Thyroid gland (tissue), 4 donors: ENCODE data around the gene LRRK2. TPM values are rescaled to one million over a fixed set of nuclear protein-coding genes. Genes with fewer than 3 reads are reported as not detected.

ENCODE experiments used
- DNase-seq, 2 donors: peaks; one replicate each; pipeline ENCODE4 v3.0.0-alpha.2; 2019
- H3K27ac ChIP-seq, 3 donors: fragments of 200-600 bp; sonication (generic); 1 replicate in 2 of 3; 2 replicates in 1 of 3; pipeline ENCODE4 v1.5.1; 2016 to 2019; ENCODE audit warnings: mild to moderate bottlenecking in 1 of 3, moderate library complexity in 1 of 3
- H3K27me3 ChIP-seq: fragments of 200-600 bp; sonication (generic); one replicate; pipeline ENCODE4 v1.5.1; 2019
- H3K36me3 ChIP-seq, 2 donors: fragments of 200-600 bp; sonication (generic); one replicate each; pipeline ENCODE4 v1.5.1; 2016 to 2019
- H3K4me1 ChIP-seq, 2 donors: fragments of 200-600 bp; sonication (generic); one replicate each; pipeline ENCODE4 v1.5.1; 2017 to 2019
- H3K4me3 ChIP-seq, 3 donors: fragments of 200-600 bp; sonication (generic); replicated peaks in 1 of 3; 1 replicate in 2 of 3; 2 replicates in 1 of 3; pipeline ENCODE4 v1.5.1; 2016; ENCODE audit warnings: mild to moderate bottlenecking in 1 of 3
- H3K9me3 ChIP-seq: fragments of 200-600 bp; sonication (generic); one replicate; pipeline ENCODE4 v1.5.1; 2017
- CTCF ChIP-seq, 6 experiments: fragments of 200-600 bp in 3 of 6; fragments of 450-650 bp in 3 of 6; sonication (generic) in 3 of 6; IDR thresholded peaks; one replicate each; pipeline ENCODE4 v1.5.1; 2016 to 2019; ENCODE audit warnings: antibody characterized with exemption in 6 of 6, mild to moderate bottlenecking in 2 of 6, inconsistent platforms in 1 of 6, moderate library complexity in 1 of 6
- POLR2A ChIP-seq, 2 donors: fragments of 450-650 bp; IDR thresholded peaks; one replicate each; pipeline ENCODE4 v1.6.1; 2017; ENCODE audit warnings: antibody characterized with exemption in 2 of 2, mild to moderate bottlenecking in 2 of 2, moderate library complexity in 1 of 2
- WGBS, 2 donors: methylation state at CpG; one replicate each; pipeline ENCODE4 v1.1.5; 2017; 5-methylcytosine and 5-hydroxymethylcytosine counted together
- intact Hi-C: fragments of 100-400 bp; cut with DNase I; formaldehyde crosslinking; loops from one replicate; pipeline ENCODE4 v1.15.1; 2023
- total RNA-seq, 4 donors: library from RNA; depleted of rRNA; stranded (reverse); fragments of >200 nt; gene quantifications; one replicate each; pipeline ENCODE4 v1.2.3, GENCODE V29; 2016

The LRRK2 gene
- total RNA-seq, 4 donors from 2014 or later: 11.0 to 27.6 (median 21.1) TPM

GRCh38 chr12:40229690-40230651, 5.2 kb downstream of the LRRK2 start:
- no peaks in the 10 kb centered on the region for H3K9me3 ChIP-seq
- WGBS, 2 donors: 85 to 86% methylated on average over 10 of the region's 10 CpGs
- no peaks in the 10 kb centered on the region for H3K27me3 ChIP-seq
- no peak overlapping the region for H3K4me3 ChIP-seq
- no peaks in the 10 kb centered on the region for H3K4me1 ChIP-seq
- H3K36me3 ChIP-seq: no peaks in the 10 kb centered on the region
- no peak overlapping the region for H3K27ac ChIP-seq
- no peak for TF ChIP-seq CTCF (IDR thresholded peaks at IDR 0.05)
- TF ChIP-seq POLR2A (IDR thresholded peaks at IDR 0.05): no peak
- intact Hi-C loops: loop anchor here (10.0 kb wide), 1 partner anchor 75 kb away; no protein-coding TSS in a partner anchor
- DNase-seq: no peak

DNA sequence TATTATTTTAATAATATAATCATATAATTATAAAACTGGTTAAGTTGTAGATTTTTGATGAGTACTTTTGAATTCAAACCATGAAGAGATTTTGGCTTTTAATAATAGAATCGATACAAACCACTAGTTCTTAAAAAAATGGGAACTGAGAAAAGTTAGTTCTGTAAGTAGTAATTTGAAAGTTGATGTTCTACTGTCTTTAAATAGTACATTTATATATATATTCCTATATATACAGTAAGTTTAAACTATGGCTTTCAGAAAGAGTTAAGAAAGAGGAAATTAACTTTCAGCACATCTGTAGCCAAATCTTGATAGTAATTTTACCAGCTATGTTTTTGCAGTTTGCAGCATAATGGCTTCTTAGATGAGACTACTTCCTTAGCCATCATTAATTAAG, 7.8 kb downstream of the LRRK2 start:
- no peaks in the 10 kb centered on the region for H3K9me3 ChIP-seq
- H3K27ac ChIP-seq: no peak overlapping the region
- WGBS, 2 donors: 86 to 87% methylated on average over 1 of the region's 1 CpG
- H3K36me3 ChIP-seq: no peaks in the 10 kb centered on the region
- H3K4me1 ChIP-seq: no peaks in the 10 kb centered on the region
- no peak for DNase-seq
- H3K4me3 ChIP-seq: no peak overlapping the region
- H3K27me3 ChIP-seq: no peaks in the 10 kb centered on the region
- no peak for TF ChIP-seq POLR2A (IDR thresholded peaks at IDR 0.05)
- no peak for TF ChIP-seq CTCF (IDR thresholded peaks at IDR 0.05)
- intact Hi-C loops: no loop called here

GRCh38 chr12:40233741-40234367, 9.1 kb downstream of the LRRK2 start:
- 88 to 91% methylated on average over 3 of the region's 3 CpGs for WGBS, 2 donors
- intact Hi-C loops: no loop called here
- TF ChIP-seq POLR2A (IDR thresholded peaks at IDR 0.05) (no peak), CTCF (IDR thresholded peaks at IDR 0.05) (no peak)
- no peak overlapping the region for H3K27ac ChIP-seq
- no peak for DNase-seq
- no peaks in the 10 kb centered on the region for H3K36me3 ChIP-seq
- no peak overlapping the region for H3K4me3 ChIP-seq
- H3K27me3 ChIP-seq: no peaks in the 10 kb centered on the region
- no peaks in the 10 kb centered on the region for H3K4me1 ChIP-seq
- H3K9me3 ChIP-seq: no peaks in the 10 kb centered on the region

DNA sequence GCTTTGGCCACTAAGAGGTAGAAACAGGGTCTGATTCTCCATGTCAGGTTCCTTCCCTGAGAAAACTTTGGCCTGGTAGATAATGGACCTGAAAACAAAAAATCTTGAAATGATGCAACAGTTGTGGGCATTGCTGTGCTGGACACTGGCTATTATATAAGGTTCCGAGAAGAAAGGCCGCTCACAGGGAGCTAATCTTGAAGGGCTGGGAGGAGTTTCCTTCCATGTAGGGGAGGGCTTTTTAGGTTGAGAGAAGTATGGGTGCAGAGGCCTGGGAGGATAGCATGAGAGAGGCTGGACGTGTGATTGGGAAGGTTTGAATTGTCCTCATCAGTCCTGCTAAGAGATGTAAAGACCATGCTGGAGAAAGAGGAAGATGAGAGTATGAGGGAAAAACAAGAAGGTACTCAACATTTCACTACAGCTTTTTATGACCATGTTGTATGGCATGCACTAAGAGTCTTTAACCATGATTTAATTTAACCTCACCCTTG, 11.6 kb downstream of the LRRK2 start:
- Histone ChIP-seq H3K27me3 (no peaks in the 10 kb centered on the region), H3K27ac (no peak overlapping the region), H3K36me3 (no peaks in the 10 kb centered on the region)

More for the DNA sequence above, 11.6 kb downstream of the LRRK2 start:
- no peaks in the 10 kb centered on the region for H3K4me1 ChIP-seq
- no peak overlapping the region for H3K4me3 ChIP-seq
- no peak for TF ChIP-seq POLR2A (IDR thresholded peaks at IDR 0.05)
- no peak for TF ChIP-seq CTCF (IDR thresholded peaks at IDR 0.05)
- DNase-seq: no peak
- intact Hi-C loops: no loop called here
- WGBS, 2 donors: 86 to 95% methylated on average over 3 of the region's 3 CpGs
- H3K9me3 ChIP-seq: no peaks in the 10 kb centered on the region
